OCI-LY7 (cell line): ENCODE data around the gene EPAS1. TPM values are rescaled to one million over a fixed set of nuclear protein-coding genes. Genes with fewer than 3 reads are reported as not detected.

ENCODE experiments used
- BruUV-seq: library from RNA; stranded (reverse); fragments of 400-500 nt; replicated peaks from 2 replicates; lab custom pipeline; 2021; lab: Mats Ljungman, UMichigan
- CTCF ChIA-PET: fragments of 300-600 bp; sonication (Branson Sonifier 250); formaldehyde crosslinking; loops from one replicate; lab custom pipeline; 2022; ENCODE audit warnings: antibody characterized with exemption; ENCODE audit not compliant: unreplicated experiment; lab: Charles Lee
- POLR2A ChIA-PET: fragments of 300-600 bp; sonication (Branson Sonifier 250); formaldehyde crosslinking; loops from one replicate; lab custom pipeline; 2022; ENCODE audit warnings: antibody characterized with exemption; lab: Charles Lee
- DNase-seq: peaks from one replicate; pipeline ENCODE4 v3.0.0-alpha.2; 2015; ENCODE audit warnings: low spot score
- H2AFZ ChIP-seq: fragments of 200-600 bp; sonication (generic), shearing (Covaris generic); 2 replicates; pipeline ENCODE4 v1.6.1; 2014; ENCODE audit warnings: mild to moderate bottlenecking, antibody characterized with exemption, low read length, moderate library complexity
- H3K27ac ChIP-seq: fragments of 200-600 bp; sonication (generic); 2 replicates; pipeline ENCODE4 v1.5.1; 2014; ENCODE audit warnings: mixed run types, low read depth, mild to moderate bottlenecking, moderate library complexity, low read length, inconsistent platforms; ENCODE audit not compliant: poor library complexity, severe bottlenecking
- H3K36me3 ChIP-seq: fragments of 200-600 bp; sonication (generic); 2 replicates; pipeline ENCODE4 v1.6.1; 2014; ENCODE audit warnings: mild to moderate bottlenecking, antibody characterized with exemption, low read length, moderate library complexity, mixed read lengths; ENCODE audit not compliant: insufficient read depth
- H3K4me1 ChIP-seq: fragments of 200-600 bp; sonication (generic); 2 replicates; pipeline ENCODE4 v1.5.1; 2014; ENCODE audit warnings: mild to moderate bottlenecking, low read length; ENCODE audit not compliant: insufficient read depth, poor library complexity, severe bottlenecking
- H3K4me2 ChIP-seq: fragments of 200-600 bp; sonication (generic); 2 replicates; pipeline ENCODE4 v1.6.1; 2014; ENCODE audit warnings: mild to moderate bottlenecking, low read length
- H3K4me3 ChIP-seq: fragments of 200-600 bp; sonication (generic); 2 replicates; pipeline ENCODE4 v1.5.1; 2014; ENCODE audit warnings: mild to moderate bottlenecking, low read depth, low read length; ENCODE audit not compliant: poor library complexity, severe bottlenecking
- H3K79me2 ChIP-seq: fragments of 200-600 bp; sonication (generic); 2 replicates; pipeline ENCODE4 v1.6.1; 2016; ENCODE audit warnings: low read depth, mild to moderate bottlenecking, low read length, moderate library complexity, mixed read lengths; ENCODE audit not compliant: insufficient read depth
- H3K9me2 ChIP-seq: fragments of 200-600 bp; sonication (generic); 2 replicates; pipeline ENCODE4 v1.6.1; 2016; ENCODE audit warnings: mild to moderate bottlenecking, low read length, mixed read lengths; ENCODE audit not compliant: insufficient read depth
- H3K9me3 ChIP-seq: fragments of 200-600 bp; sonication (generic); 2 replicates; pipeline ENCODE4 v1.6.1; 2014; ENCODE audit warnings: mild to moderate bottlenecking, mixed run types, low read length, mixed read lengths
- H4K20me1 ChIP-seq: fragments of 200-600 bp; sonication (generic); 2 replicates; pipeline ENCODE4 v1.6.1; 2014; ENCODE audit warnings: mild to moderate bottlenecking, antibody characterized with exemption, low read length, moderate library complexity, mixed read lengths; ENCODE audit not compliant: insufficient read depth
- CTCF ChIP-seq: fragments of 200-600 bp; sonication (generic); conservative IDR thresholded peaks from 2 replicates; pipeline ENCODE4 v1.5.1; 2014; ENCODE audit warnings: mild to moderate bottlenecking, antibody characterized with exemption, low read length, moderate library complexity, mixed read lengths
- EZH2phosphoT487 ChIP-seq: fragments of 200-600 bp; sonication (generic); IDR thresholded peaks from 2 replicates; pipeline ENCODE4 v1.6.1; 2018; ENCODE audit warnings: low read depth, borderline replicate concordance, mild to moderate bottlenecking, mixed run types, antibody characterized with exemption, low read length, moderate library complexity, mixed read lengths
- intact Hi-C: fragments of 100-400 bp; cut with micrococcal nuclease; formaldehyde crosslinking; loops from one replicate; pipeline ENCODE4 v1.10.0; 2022; ENCODE audit not compliant: unreplicated experiment
- total RNA-seq, 2 experiments: library from RNA; depleted of rRNA in 1 of 2; stranded (reverse); fragments of >200 nt in 1 of 2; shearing (Covaris generic) in 1 of 2; gene quantifications; 2 replicates each; pipeline ENCODE4 v1.2.3, GENCODE V29; 2014 to 2022

EPAS1 gene
- total RNA-seq, 2 experiments from 2014 or later: 0.74 TPM; not detected in 1

- CTCF ChIA-PET: no interaction called here
- H3K4me2 ChIP-seq: no peak overlapping the region
These were observed 95.5 kb downstream of the EPAS1 start for GRCh38 chr2:46392561-46393346.

GRCh38 chr2:46393347-46393820, 96.2 kb downstream of the EPAS1 start:
- Histone ChIP-seq H3K27ac (no peak overlapping the region), H4K20me1 (no peaks in the 10 kb centered on the region), H3K4me3 (no peak overlapping the region), H3K9me3 (no peaks in the 10 kb centered on the region), H3K9me2 (no peaks in the 10 kb centered on the region), H2AFZ (no peak overlapping the region), H3K4me1 (no peaks in the 10 kb centered on the region), H3K79me2 (no peaks in the 10 kb centered on the region), H3K36me3 (no peaks in the 10 kb centered on the region), H3K4me2 (no peak overlapping the region)
- no peak for TF ChIP-seq CTCF
- TF ChIP-seq EZH2phosphoT487: no peak
- no peak for DNase-seq
- CTCF ChIA-PET: no interaction called here
- POLR2A ChIA-PET: no interaction called here
- no TSS peak for BruUV-seq
- intact Hi-C loops: no loop called here

More at GRCh38 chr2:46392561-46393346, 95.5 kb downstream of the EPAS1 start:
- intact Hi-C loops: no loop called here
- TF ChIP-seq EZH2phosphoT487: no peak
- Histone ChIP-seq H3K36me3 (no peaks in the 10 kb centered on the region), H3K4me3 (no peak overlapping the region), H3K9me2 (no peaks in the 10 kb centered on the region), H3K79me2 (no peaks in the 10 kb centered on the region), H3K27ac (no peak overlapping the region), H2AFZ (no peak overlapping the region), H4K20me1 (no peaks in the 10 kb centered on the region), H3K9me3 (no peaks in the 10 kb centered on the region), H3K4me1 (no peaks in the 10 kb centered on the region)
- no TSS peak for BruUV-seq
- POLR2A ChIA-PET: no interaction called here
- no peak for DNase-seq

GRCh38 chr2:46393865-46394264, 96.7 kb downstream of the EPAS1 start:
- Histone ChIP-seq H3K9me3 (no peaks in the 10 kb centered on the region), H3K4me2 (no peak overlapping the region), H3K79me2 (no peaks in the 10 kb centered on the region), H3K9me2 (no peaks in the 10 kb centered on the region), H4K20me1 (no peaks in the 10 kb centered on the region), H3K4me1 (no peaks in the 10 kb centered on the region), H3K27ac (no peak overlapping the region), H3K36me3 (no peaks in the 10 kb centered on the region), H3K4me3 (no peak overlapping the region), H2AFZ (no peak overlapping the region)
- DNase-seq: no peak
- no TSS peak for BruUV-seq
- intact Hi-C loops: no loop called here
- CTCF ChIA-PET: no interaction called here
- TF ChIP-seq EZH2phosphoT487 (no peak), CTCF (no peak)
- POLR2A ChIA-PET: no interaction called here
